ENCODE results near the gene MC5R.
"Not testable (repeated sequence)": the region's sequence is repeated elsewhere in the genome, so short reads cannot be mapped to it uniquely, and the experiment has no call there.

MC5R gene

DNA sequence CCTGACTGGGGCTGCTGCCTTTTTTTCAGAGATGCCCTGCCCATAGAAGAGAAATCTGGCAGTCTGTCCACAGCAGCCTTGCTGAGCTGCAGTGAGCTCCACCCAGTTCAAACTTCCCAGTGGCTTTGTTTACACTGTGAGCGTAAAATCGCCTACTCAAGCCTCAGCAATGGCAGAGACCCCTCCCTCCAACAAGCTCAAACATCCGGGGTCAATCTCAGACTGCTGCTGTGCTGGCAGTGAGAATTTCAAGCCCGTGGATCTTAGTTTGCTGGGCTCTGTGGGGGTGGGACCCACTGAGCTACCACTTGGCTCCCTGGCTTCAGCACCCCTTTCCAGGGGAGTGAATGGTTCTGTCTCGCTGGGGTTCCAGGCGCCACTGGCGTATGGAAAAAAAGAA lies 38.9 kb downstream of the MC5R start:
- not testable (repeated sequence) for DNase-seq

DNA sequence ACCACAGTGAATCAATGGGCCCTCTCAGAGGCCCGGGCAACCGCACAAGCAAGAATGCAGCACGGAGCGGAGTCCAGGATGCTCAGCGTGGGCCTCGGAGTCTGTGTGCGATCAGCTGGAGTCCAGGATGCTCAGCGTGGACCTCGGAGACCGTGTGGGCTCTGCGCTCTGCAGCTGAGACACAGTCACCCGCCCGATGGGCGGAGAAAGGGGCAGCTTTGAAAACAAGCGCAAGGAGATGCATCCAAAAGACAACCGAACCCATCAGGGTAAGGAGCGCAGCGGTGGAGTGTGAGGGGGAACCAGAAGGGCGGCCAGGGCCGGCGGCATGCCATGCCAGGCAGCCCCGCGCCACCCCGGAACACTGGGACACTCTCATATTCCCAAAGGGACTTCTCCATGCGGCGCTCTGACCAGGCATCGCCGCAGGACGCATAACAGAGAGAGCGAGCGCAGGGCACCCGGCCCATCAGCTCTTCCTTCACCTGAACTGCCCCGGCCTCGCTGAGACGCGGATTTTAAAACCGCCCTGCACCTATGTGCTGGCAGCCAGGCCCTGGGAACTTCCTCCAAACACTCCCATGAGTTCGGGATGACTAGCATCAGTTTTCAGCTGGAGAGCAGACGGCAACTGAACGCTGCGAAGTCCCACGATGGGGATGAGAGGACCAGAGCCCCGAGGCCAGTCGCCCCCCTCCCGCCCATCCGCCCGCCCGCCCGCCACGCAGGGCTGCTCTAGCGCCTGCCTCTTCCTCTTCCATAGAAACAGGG lies 44.7 kb downstream of the MC5R start:
- no peak for DNase-seq

DNA sequence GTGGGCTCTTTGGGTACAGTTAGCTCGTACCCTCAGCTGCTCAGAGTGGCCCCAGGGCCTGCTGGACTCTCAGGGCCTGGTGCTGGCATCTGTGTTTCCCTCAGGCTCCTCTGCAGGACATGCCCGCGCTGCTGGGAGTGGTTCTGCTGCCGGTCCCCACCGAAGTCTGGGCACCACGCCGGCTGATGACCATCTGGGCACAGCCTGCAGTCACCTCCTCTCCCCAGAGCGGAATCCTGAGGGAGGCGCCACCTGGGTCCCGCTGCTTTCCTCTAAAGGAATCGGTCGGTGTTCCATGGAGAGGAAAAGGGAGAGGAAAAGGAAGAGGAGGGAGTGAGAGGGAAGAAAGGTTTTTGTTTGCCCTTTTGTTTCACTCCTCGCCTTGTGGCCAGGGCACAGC lies 47.8 kb downstream of the MC5R start:
- DNase-seq = no peak

DNA sequence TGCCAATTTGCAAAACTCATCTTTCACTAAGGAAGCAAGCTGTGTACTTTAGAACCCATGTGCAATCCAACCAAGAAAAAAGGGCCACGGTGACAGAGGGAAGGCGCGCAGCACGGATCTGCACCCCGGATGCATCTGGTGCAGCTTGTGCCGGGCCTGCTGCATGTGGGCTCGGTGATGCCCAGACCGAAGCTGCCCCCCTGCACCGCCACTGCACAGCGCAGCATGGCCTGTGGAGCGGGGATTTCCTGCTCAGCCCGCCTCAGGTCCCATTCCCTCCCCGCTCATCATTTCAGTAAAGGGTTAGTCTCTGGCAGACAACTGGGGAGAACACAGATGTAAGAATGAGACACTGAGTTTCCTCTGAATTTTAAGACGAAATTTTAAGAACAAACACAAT lies 48.4 kb downstream of the MC5R start:
- DNase-seq = no peak

DNA sequence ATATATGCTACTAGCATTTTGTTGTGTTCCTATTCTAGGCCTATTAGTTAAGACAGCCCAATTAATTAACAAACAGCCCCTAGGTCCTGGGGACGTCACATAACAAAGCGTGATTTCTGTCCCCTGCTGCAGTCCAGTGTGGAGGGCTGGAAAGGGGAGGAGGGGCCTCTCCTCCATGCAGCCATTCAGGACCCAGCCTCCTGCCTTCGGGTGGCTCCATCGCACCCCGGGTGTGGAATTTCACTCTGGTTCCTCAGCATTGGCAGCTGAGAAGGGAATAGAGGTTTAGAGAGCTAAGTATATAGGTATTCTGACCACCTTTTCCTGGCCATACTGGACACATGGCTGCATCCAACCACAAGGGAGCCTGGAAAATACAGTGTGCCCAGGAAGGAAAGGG lies 49.0 kb downstream of the MC5R start:
- DNase-seq = no peak

DNA sequence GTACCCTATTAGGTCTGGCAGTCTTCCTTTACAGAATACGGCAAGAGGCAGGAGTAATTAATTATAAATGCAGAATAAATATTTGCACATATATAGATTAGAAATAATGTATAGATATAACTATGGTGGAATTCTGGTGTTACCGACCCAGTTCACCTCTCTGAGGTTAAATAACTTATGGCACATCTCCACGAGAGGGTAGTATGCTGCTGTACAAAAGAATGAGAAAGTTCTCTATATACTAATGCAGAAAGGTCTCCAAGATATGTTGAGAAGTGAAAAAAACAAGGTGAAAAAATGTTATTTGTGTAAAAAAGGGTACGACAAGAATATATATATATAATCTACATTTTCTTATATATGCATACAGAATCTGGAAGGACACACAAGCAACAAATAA lies 50.6 kb downstream of the MC5R start:
- no peak for DNase-seq
